Liver (tissue), 9 donors: ENCODE measurements around the gene PTPRN2. TPM values are rescaled to one million over a fixed set of nuclear protein-coding genes. Genes with fewer than 3 reads are reported as not detected.

Experiments
- DNase-seq: peaks from one replicate; pipeline ENCODE4 v3.0.0-alpha.2; 2017; ENCODE audit warnings: low spot score
- H3K27ac ChIP-seq, 2 donors: one replicate each; pipeline ENCODE4 v1.7.0; 2013; ENCODE audit warnings: inconsistent platforms in 2 of 2, low read length in 2 of 2, control low read depth in 1 of 2, low read depth in 1 of 2, mild to moderate bottlenecking in 1 of 2
- H3K27me3 ChIP-seq, 4 donors: one replicate each; pipeline versions ENCODE4 v1.6.1 to v1.7.0; 2013; ENCODE audit warnings: low read length in 3 of 4, inconsistent platforms in 1 of 4, mild to moderate bottlenecking in 1 of 4, moderate library complexity in 1 of 4; ENCODE audit not compliant: control insufficient read depth in 4 of 4, insufficient read depth in 4 of 4
- H3K36me3 ChIP-seq, 4 donors: one replicate each; pipeline versions ENCODE4 v1.6.1 to v1.7.0; 2013; ENCODE audit warnings: low read length in 3 of 4, mild to moderate bottlenecking in 3 of 4, low read depth in 1 of 4, moderate library complexity in 1 of 4; ENCODE audit not compliant: control insufficient read depth in 4 of 4, insufficient read depth in 3 of 4
- H3K4me1 ChIP-seq, 4 donors: one replicate each; pipeline versions ENCODE4 v1.6.1 to v1.7.0; 2013; ENCODE audit warnings: low read length in 3 of 4, mild to moderate bottlenecking in 3 of 4, moderate library complexity in 1 of 4; ENCODE audit not compliant: control insufficient read depth in 4 of 4, insufficient read depth in 4 of 4
- H3K4me3 ChIP-seq, 3 donors: one replicate each; pipeline versions ENCODE4 v1.6.1 to v1.7.0; 2013; ENCODE audit warnings: low read length in 3 of 3, control low read depth in 1 of 3, low read depth in 1 of 3, mild to moderate bottlenecking in 1 of 3
- H3K9ac ChIP-seq, 2 donors: one replicate each; pipeline ENCODE4 v1.7.0; 2013; ENCODE audit warnings: low read length in 2 of 2, mild to moderate bottlenecking in 2 of 2, moderate library complexity in 2 of 2, control low read depth in 1 of 2, low read depth in 1 of 2
- H3K9me3 ChIP-seq, 4 donors: one replicate each; pipeline versions ENCODE4 v1.6.1 to v1.7.0; 2013; ENCODE audit warnings: low read length in 3 of 4; ENCODE audit not compliant: control insufficient read depth in 4 of 4
- EGR1 ChIP-seq, 2 donors: IDR thresholded peaks; 2 replicates each; pipeline ENCODE4 v1.6.1; 2016 to 2018; ENCODE audit warnings: antibody characterized with exemption in 2 of 2, low read depth in 2 of 2
- FOXA1 ChIP-seq: IDR thresholded peaks from 2 replicates; pipeline ENCODE4 v1.6.1; 2016; ENCODE audit warnings: antibody characterized with exemption
- FOXA2 ChIP-seq: IDR thresholded peaks from 2 replicates; pipeline ENCODE4 v1.6.1; 2016; ENCODE audit warnings: antibody characterized with exemption
- GABPA ChIP-seq, 2 donors: IDR thresholded peaks in 1 of 2; conservative IDR thresholded peaks in 1 of 2; 2 replicates each; pipeline ENCODE4 v1.6.1; 2016; ENCODE audit warnings: antibody characterized with exemption in 2 of 2, mild to moderate bottlenecking in 1 of 2, moderate library complexity in 1 of 2
- HNF4A ChIP-seq, 2 donors: conservative IDR thresholded peaks; 2 replicates each; pipeline ENCODE4 v1.6.1; 2016; ENCODE audit warnings: antibody characterized with exemption in 2 of 2, mild to moderate bottlenecking in 2 of 2
- HNF4G ChIP-seq: IDR thresholded peaks from 2 replicates; pipeline ENCODE4 v1.6.1; 2016; ENCODE audit warnings: antibody characterized with exemption
- JUND ChIP-seq, 2 donors: IDR thresholded peaks; 2 replicates each; pipeline ENCODE4 v1.6.1; 2016; ENCODE audit warnings: antibody characterized with exemption in 2 of 2
- NR2F2 ChIP-seq: IDR thresholded peaks from 2 replicates; pipeline ENCODE4 v1.6.1; 2016; ENCODE audit warnings: antibody characterized with exemption
- RAD21 ChIP-seq, 2 donors: IDR thresholded peaks; 2 replicates each; pipeline ENCODE4 v1.6.1; 2016; ENCODE audit warnings: antibody characterized with exemption in 2 of 2, mild to moderate bottlenecking in 2 of 2
- RXRA ChIP-seq, 2 donors: IDR thresholded peaks; 2 replicates each; pipeline ENCODE4 v1.6.1; 2017 to 2018; ENCODE audit warnings: antibody characterized with exemption in 2 of 2, mild to moderate bottlenecking in 1 of 2
- SP1 ChIP-seq: IDR thresholded peaks from 2 replicates; pipeline ENCODE4 v1.6.1; 2018; ENCODE audit warnings: antibody characterized with exemption, mild to moderate bottlenecking
- TAF1 ChIP-seq: conservative IDR thresholded peaks from 2 replicates; pipeline ENCODE4 v1.6.1; 2016; ENCODE audit warnings: antibody characterized with exemption, mild to moderate bottlenecking
- YY1 ChIP-seq: IDR thresholded peaks from 2 replicates; pipeline ENCODE4 v1.6.1; 2016; ENCODE audit warnings: antibody characterized with exemption, mild to moderate bottlenecking
- WGBS: extraction: QIAGEN DNeasy Blood & Tissue Kit; methylation state at CpG from one replicate; pipeline ENCODE4 v1.1.7; 2013; 5-methylcytosine and 5-hydroxymethylcytosine counted together
- polyA plus RNA-seq, 2 donors: library from polyadenylated mRNA; stranded (reverse) in 1 of 2; unstranded in 1 of 2; fragments of 200-250 nt in 1 of 2; fragments of >200 nt in 1 of 2; fragmentation: Nextera tagmentation in 1 of 2; extraction: Ambion mirVana in 1 of 2; gene quantifications; one replicate each; pipeline versions ENCODE4 v1.2.1 to v1.2.3, GENCODE V29; 2013 to 2015
- total RNA-seq, 2 donors: library from RNA; depleted of rRNA; stranded (reverse); fragments of >200 nt; gene quantifications; one replicate each; pipeline ENCODE4 v1.2.3, GENCODE V29; 2014
- TF ChIP-seq, protein P1 (sequence below): fragments of 150-350 bp; IDR thresholded peaks from 2 replicates; pipeline ENCODE4 v1.5.1; 2017; ENCODE audit warnings: improper control_type of control experiment, low read depth, low read length; ENCODE audit not compliant: missing input control
- TF ChIP-seq, protein P2 (sequence below): IDR thresholded peaks from 2 replicates; pipeline ENCODE4 v1.6.1; 2016; ENCODE audit warnings: antibody characterized with exemption
- TF ChIP-seq, protein P3 (sequence below): IDR thresholded peaks from 2 replicates; pipeline ENCODE4 v1.6.1; 2016; ENCODE audit warnings: antibody characterized with exemption
- TF ChIP-seq, protein P4 (sequence below): IDR thresholded peaks from 2 replicates; pipeline ENCODE4 v1.6.1; 2016; ENCODE audit warnings: antibody characterized with exemption, mild to moderate bottlenecking
- TF ChIP-seq, protein P5 (sequence below): IDR thresholded peaks from 2 replicates; pipeline ENCODE4 v1.6.1; 2016; ENCODE audit warnings: antibody characterized with exemption
- donor health status: healthy.
- donor health status: healthy.
- donor health status: healthy.
- donor health status: healthy.
- donor health status: healthy.

Gene PTPRN2
- total and polyA plus RNA-seq, 4 donors = 0.75 to 1.9 (median 1.1) TPM

DNA sequence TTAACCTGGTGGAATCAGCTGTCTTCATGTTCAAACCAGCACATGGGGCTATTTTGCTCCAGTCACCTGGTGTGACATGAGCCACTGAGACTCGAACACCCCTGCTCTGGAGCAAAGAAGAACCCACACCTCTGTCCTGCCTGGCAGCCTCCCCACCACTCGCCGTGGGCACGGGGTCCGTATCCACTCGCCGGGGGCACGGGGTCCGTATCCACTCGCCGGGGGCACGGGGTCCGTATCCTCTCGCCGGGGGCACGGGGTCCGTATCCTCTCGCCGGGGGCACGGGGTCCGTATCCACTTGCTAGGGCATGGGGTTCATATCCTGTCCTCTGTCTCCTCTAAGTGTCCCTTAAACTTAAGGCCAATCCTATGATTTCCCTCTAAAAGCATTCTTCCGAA lies 558.7 kb downstream of the PTPRN2 start:
- no peak for DNase-seq
- Histone ChIP-seq H3K4me3 (no peak overlapping the region), H3K27ac (no peak overlapping the region), H3K27me3 (peaks cover 0 to 3% (median 0%) of the 10 kb centered on the region in 4 donors), H3K4me1 (no peaks in the 10 kb centered on the region), H3K9ac (no peak overlapping the region), H3K9me3 (peaks cover 0 to 6% (median 2%) of the 10 kb centered on the region in 4 donors), H3K36me3 (no peaks in the 10 kb centered on the region)
- TF ChIP-seq JUND (IDR thresholded peaks at IDR 0.05) = no peak
- TF ChIP-seq, protein P1, sequence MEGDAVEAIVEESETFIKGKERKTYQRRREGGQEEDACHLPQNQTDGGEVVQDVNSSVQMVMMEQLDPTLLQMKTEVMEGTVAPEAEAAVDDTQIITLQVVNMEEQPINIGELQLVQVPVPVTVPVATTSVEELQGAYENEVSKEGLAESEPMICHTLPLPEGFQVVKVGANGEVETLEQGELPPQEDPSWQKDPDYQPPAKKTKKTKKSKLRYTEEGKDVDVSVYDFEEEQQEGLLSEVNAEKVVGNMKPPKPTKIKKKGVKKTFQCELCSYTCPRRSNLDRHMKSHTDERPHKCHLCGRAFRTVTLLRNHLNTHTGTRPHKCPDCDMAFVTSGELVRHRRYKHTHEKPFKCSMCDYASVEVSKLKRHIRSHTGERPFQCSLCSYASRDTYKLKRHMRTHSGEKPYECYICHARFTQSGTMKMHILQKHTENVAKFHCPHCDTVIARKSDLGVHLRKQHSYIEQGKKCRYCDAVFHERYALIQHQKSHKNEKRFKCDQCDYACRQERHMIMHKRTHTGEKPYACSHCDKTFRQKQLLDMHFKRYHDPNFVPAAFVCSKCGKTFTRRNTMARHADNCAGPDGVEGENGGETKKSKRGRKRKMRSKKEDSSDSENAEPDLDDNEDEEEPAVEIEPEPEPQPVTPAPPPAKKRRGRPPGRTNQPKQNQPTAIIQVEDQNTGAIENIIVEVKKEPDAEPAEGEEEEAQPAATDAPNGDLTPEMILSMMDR = no peak
- TF ChIP-seq, protein P2, sequence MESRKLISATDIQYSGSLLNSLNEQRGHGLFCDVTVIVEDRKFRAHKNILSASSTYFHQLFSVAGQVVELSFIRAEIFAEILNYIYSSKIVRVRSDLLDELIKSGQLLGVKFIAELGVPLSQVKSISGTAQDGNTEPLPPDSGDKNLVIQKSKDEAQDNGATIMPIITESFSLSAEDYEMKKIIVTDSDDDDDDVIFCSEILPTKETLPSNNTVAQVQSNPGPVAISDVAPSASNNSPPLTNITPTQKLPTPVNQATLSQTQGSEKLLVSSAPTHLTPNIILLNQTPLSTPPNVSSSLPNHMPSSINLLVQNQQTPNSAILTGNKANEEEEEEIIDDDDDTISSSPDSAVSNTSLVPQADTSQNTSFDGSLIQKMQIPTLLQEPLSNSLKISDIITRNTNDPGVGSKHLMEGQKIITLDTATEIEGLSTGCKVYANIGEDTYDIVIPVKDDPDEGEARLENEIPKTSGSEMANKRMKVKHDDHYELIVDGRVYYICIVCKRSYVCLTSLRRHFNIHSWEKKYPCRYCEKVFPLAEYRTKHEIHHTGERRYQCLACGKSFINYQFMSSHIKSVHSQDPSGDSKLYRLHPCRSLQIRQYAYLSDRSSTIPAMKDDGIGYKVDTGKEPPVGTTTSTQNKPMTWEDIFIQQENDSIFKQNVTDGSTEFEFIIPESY = no peak
- TF ChIP-seq RXRA (IDR thresholded peaks at IDR 0.05) = no peak
- no peak for TF ChIP-seq FOXA2
- TF ChIP-seq, protein P3, sequence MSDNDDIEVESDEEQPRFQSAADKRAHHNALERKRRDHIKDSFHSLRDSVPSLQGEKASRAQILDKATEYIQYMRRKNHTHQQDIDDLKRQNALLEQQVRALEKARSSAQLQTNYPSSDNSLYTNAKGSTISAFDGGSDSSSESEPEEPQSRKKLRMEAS = no peak
- WGBS = 92% methylated on average over 22 of the region's 22 CpGs

DNA sequence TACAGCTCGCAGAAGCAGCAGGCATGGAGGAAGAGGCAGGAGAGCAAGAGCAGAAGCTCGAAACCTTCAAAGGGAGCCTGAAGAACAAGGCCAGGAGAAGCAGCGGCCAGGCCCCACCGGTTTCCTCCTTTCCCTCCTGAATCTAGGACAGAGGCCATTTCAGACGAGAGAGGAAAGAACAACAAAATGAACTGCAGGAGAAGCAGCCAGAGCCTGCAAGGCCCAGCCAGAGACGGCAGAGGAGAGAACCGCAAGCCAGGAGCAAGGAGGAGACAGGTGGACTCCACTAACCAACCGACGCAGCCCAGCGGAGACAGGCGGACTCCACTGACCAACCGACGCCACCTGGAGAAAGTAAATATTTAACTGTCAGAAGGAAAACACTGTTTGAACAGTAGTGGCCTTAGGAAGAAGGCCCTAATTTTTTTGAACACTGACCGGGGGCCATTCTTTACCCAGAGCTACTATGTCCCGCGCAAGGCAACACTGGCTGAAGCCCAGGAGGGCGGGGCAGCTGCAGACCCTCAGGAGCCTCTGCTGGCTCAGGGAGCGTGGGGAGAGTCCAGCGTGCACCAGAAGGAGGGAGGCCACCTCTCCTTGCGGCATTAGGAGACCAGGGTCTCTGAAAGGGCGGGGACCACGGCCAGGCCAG lies 559.2 kb downstream of the PTPRN2 start:
- Histone ChIP-seq H3K4me1 (no peaks in the 10 kb centered on the region), H3K9me3 (peaks cover 0 to 2% (median 0%) of the 10 kb centered on the region in 4 donors), H3K27ac (no peak overlapping the region), H3K27me3 (peaks cover 0 to 3% (median 0%) of the 10 kb centered on the region in 4 donors), H3K36me3 (no peaks in the 10 kb centered on the region), H3K4me3 (no peak overlapping the region), H3K9ac (no peak overlapping the region)
- WGBS = 61% methylated on average over 22 of the region's 22 CpGs
- TF ChIP-seq TAF1 = no peak
- no peak for TF ChIP-seq GABPA (IDR thresholded peaks at IDR 0.05 in 1 of 2, conservative IDR thresholded peaks at IDR 0.05 in 1 of 2)
- TF ChIP-seq, protein P4, sequence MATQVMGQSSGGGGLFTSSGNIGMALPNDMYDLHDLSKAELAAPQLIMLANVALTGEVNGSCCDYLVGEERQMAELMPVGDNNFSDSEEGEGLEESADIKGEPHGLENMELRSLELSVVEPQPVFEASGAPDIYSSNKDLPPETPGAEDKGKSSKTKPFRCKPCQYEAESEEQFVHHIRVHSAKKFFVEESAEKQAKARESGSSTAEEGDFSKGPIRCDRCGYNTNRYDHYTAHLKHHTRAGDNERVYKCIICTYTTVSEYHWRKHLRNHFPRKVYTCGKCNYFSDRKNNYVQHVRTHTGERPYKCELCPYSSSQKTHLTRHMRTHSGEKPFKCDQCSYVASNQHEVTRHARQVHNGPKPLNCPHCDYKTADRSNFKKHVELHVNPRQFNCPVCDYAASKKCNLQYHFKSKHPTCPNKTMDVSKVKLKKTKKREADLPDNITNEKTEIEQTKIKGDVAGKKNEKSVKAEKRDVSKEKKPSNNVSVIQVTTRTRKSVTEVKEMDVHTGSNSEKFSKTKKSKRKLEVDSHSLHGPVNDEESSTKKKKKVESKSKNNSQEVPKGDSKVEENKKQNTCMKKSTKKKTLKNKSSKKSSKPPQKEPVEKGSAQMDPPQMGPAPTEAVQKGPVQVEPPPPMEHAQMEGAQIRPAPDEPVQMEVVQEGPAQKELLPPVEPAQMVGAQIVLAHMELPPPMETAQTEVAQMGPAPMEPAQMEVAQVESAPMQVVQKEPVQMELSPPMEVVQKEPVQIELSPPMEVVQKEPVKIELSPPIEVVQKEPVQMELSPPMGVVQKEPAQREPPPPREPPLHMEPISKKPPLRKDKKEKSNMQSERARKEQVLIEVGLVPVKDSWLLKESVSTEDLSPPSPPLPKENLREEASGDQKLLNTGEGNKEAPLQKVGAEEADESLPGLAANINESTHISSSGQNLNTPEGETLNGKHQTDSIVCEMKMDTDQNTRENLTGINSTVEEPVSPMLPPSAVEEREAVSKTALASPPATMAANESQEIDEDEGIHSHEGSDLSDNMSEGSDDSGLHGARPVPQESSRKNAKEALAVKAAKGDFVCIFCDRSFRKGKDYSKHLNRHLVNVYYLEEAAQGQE = no peak
- no peak for TF ChIP-seq FOXA2
- no peak for TF ChIP-seq HNF4A (conservative IDR thresholded peaks at IDR 0.05)
- no peak for TF ChIP-seq SP1
- TF ChIP-seq HNF4G = no peak
- TF ChIP-seq RAD21 (IDR thresholded peaks at IDR 0.05) = no peak
- TF ChIP-seq, protein P2 = no peak
- TF ChIP-seq, protein P3 = no peak
- TF ChIP-seq FOXA1 = no peak
- TF ChIP-seq, protein P1 = no peak
- TF ChIP-seq EGR1 (IDR thresholded peaks at IDR 0.05; ENCODE audit: low read depth in 2 of 2) = no peak
- TF ChIP-seq YY1 = no peak
- no peak for TF ChIP-seq RXRA (IDR thresholded peaks at IDR 0.05)
- TF ChIP-seq, protein P5, sequence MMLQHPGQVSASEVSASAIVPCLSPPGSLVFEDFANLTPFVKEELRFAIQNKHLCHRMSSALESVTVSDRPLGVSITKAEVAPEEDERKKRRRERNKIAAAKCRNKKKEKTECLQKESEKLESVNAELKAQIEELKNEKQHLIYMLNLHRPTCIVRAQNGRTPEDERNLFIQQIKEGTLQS = no peak
- TF ChIP-seq JUND (IDR thresholded peaks at IDR 0.05) = no peak
- no peak for TF ChIP-seq NR2F2
- DNase-seq = no peak
